ENCODE measurements around the gene MYO5B.

DNA sequence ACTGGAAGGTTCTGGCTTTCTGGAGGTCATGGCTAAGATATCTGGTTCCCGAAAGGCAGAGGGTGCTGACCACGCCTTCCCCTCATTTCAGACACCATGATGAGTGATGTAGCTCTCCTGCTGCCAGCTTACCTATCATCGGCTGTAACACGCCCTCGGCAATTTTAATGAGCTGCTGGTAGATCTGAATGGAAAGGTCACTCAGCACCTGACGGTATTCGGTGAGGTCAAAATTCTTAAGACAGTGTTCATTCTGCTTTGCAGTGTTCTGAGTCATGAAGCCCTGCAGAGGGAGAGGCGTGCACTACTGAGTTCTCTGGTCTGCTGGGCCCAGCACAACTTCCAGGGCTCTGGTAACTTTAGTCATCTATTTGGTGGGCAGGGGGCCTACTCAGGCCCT, 355.9 kb downstream of the MYO5B start:
- no peak for TF ChIP-seq CHD2 (IDR thresholded peaks at IDR 0.05; ENCODE audit: low read length, partially characterized antibody)
- TF ChIP-seq TAF1 (IDR thresholded peaks at IDR 0.05; ENCODE audit: borderline replicate concordance, low read depth, low read length) = no peak
- TF ChIP-seq, protein P1, sequence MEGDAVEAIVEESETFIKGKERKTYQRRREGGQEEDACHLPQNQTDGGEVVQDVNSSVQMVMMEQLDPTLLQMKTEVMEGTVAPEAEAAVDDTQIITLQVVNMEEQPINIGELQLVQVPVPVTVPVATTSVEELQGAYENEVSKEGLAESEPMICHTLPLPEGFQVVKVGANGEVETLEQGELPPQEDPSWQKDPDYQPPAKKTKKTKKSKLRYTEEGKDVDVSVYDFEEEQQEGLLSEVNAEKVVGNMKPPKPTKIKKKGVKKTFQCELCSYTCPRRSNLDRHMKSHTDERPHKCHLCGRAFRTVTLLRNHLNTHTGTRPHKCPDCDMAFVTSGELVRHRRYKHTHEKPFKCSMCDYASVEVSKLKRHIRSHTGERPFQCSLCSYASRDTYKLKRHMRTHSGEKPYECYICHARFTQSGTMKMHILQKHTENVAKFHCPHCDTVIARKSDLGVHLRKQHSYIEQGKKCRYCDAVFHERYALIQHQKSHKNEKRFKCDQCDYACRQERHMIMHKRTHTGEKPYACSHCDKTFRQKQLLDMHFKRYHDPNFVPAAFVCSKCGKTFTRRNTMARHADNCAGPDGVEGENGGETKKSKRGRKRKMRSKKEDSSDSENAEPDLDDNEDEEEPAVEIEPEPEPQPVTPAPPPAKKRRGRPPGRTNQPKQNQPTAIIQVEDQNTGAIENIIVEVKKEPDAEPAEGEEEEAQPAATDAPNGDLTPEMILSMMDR (IDR thresholded peaks at IDR 0.05) = no peak
- no peak for TF ChIP-seq NFIC (IDR thresholded peaks at IDR 0.05; ENCODE audit: borderline replicate concordance)
- TF ChIP-seq FOXJ3 (CRISPR knock-in tag; IDR thresholded peaks at IDR 0.05) = no peak
- TF ChIP-seq, protein P2, sequence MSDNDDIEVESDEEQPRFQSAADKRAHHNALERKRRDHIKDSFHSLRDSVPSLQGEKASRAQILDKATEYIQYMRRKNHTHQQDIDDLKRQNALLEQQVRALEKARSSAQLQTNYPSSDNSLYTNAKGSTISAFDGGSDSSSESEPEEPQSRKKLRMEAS (IDR thresholded peaks at IDR 0.05; ENCODE audit: low read depth) = no peak
- no peak for TF ChIP-seq RFX5 (IDR thresholded peaks at IDR 0.05; ENCODE audit: low read length)
- no peak for TF ChIP-seq SIN3A (IDR thresholded peaks at IDR 0.05; ENCODE audit: borderline replicate concordance, low read depth, low read length)
- no peak for TF ChIP-seq EZH2phosphoT487 (IDR thresholded peaks at IDR 0.05; ENCODE audit: borderline replicate concordance, low read depth)
- TF ChIP-seq, protein P3, sequence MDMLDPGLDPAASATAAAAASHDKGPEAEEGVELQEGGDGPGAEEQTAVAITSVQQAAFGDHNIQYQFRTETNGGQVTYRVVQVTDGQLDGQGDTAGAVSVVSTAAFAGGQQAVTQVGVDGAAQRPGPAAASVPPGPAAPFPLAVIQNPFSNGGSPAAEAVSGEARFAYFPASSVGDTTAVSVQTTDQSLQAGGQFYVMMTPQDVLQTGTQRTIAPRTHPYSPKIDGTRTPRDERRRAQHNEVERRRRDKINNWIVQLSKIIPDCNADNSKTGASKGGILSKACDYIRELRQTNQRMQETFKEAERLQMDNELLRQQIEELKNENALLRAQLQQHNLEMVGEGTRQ (IDR thresholded peaks at IDR 0.05; ENCODE audit: borderline replicate concordance, low read depth, low read length) = no peak

Measured in SK-N-SH (cell line).